Pulmonary artery endothelial cell (primary cell): ENCODE data around the gene ATP13A5. TPM values are rescaled to one million over a fixed set of nuclear protein-coding genes. Genes with fewer than 3 reads are reported as not detected.
A peak's percentile ranks its signal among the peaks of the same experiment; 100 is the strongest.

ENCODE experiments used
- DNase-seq: peaks from one replicate; pipeline ENCODE4 v3.0.0-alpha.2; 2011; ENCODE audit warnings: low read depth, low spot score
- total RNA-seq: library from RNA; depleted of rRNA; stranded (reverse); fragments of >200 nt; gene quantifications from 2 replicates; pipeline ENCODE4 v1.2.3, GENCODE V29; 2014

Gene ATP13A5
- total RNA-seq, 1 donor from 2014 or later = not detected

- DNase-seq = no peak
These were observed 116.6 kb downstream of the ATP13A5 start for GRCh38 chr3:193261970-193262369.

- DNase-seq = no peak
These were observed 124.4 kb downstream of the ATP13A5 start for GRCh38 chr3:193253986-193254660.

- no peak for DNase-seq
These were observed 128.1 kb downstream of the ATP13A5 start for GRCh38 chr3:193250492-193250891.

GRCh38 chr3:193248848-193249468 is 129.6 kb downstream of the ATP13A5 start:
- DNase-seq = no peak

GRCh38 chr3:193243571-193243970 is 135.0 kb downstream of the ATP13A5 start:
- no peak for DNase-seq

- no peak for DNase-seq
These were observed 136.8 kb downstream of the ATP13A5 start for GRCh38 chr3:193241716-193242115.

- DNase-seq = no peak
These were observed 137.5 kb downstream of the ATP13A5 start, which contains the start of gene PLAAT1 for GRCh38 chr3:193240850-193241706. TSS of gene PLAAT1 (plus strand) at chr3:193241222. CDS start at chr3:193255651, 14,429 bp downstream.

GRCh38 chr3:193240436-193240849 is 138.1 kb downstream of the ATP13A5 start:
- no peak for DNase-seq

GRCh38 chr3:193237030-193237429 is 141.5 kb downstream of the ATP13A5 start:
- no peak for DNase-seq

GRCh38 chr3:193236599-193236998 is 142.0 kb downstream of the ATP13A5 start:
- DNase-seq = no peak

- no peak for DNase-seq
These were observed 147.4 kb downstream of the ATP13A5 start for GRCh38 chr3:193231201-193231600.

GRCh38 chr3:193230610-193231009 is 147.9 kb downstream of the ATP13A5 start:
- no peak for DNase-seq

- peak; percentile 44 for DNase-seq
These were observed 148.6 kb downstream of the ATP13A5 start for GRCh38 chr3:193229851-193230420.

- DNase-seq = no peak
These were observed 150.3 kb downstream of the ATP13A5 start for GRCh38 chr3:193228206-193228605.

- DNase-seq = no peak
These were observed 153.0 kb downstream of the ATP13A5 start for GRCh38 chr3:193225302-193226125.

Other genes starting within 250 kb of the ATP13A5 start
- 0.14 and 0.26 TPM in 2 replicates for gene PLAAT1, start 137.5 kb downstream of the ATP13A5 start, total RNA-seq
- 0.07 TPM in 2 replicates for gene ATP13A4, start 176.1 kb upstream of the ATP13A5 start, total RNA-seq
- gene OPA1, start 214.5 kb upstream of the ATP13A5 start, total RNA-seq = 71.3 and 75.6 TPM in 2 replicates